ENCODE results near the gene CA9. TPM values are rescaled to one million over a fixed set of nuclear protein-coding genes. Genes with fewer than 3 reads are reported as not detected.

The CA9 gene
- total RNA-seq, 1 donor from 2014 or later: not detected

GRCh38 chr9:35705372-35705771, 31.6 kb downstream of the CA9 start:
- Histone ChIP-seq H3K27me3 (ENCODE audit: insufficient read depth, low read length) (no peaks in the 10 kb centered on the region), H3K79me2 (ENCODE audit: insufficient read depth, low read length) (peaks cover 57% of the 10 kb centered on the region), H3K4me1 (ENCODE audit: insufficient read depth, low read length) (no peaks in the 10 kb centered on the region), H2AFZ (ENCODE audit: low read depth, low read length) (no peak overlapping the region), H3K36me3 (ENCODE audit: insufficient read depth, low read length) (peaks cover 90% of the 10 kb centered on the region), H3K27ac (ENCODE audit: low read depth, low read length) (no peak overlapping the region), H4K20me1 (ENCODE audit: insufficient read depth, low read length) (peaks cover 85% of the 10 kb centered on the region), H3K4me3 (ENCODE audit: insufficient read depth, low read depth, low read length) (no peak overlapping the region), H3K4me2 (ENCODE audit: low read length) (no peak overlapping the region), H3K9ac (ENCODE audit: low read length) (no peak overlapping the region), H3K9me3 (ENCODE audit: insufficient read depth, low read depth, low read length) (no peaks in the 10 kb centered on the region)
- Mint-ChIP-seq H3K4me3 (ENCODE audit: unreplicated experiment) (no peak overlapping the region), H3K4me1 (ENCODE audit: low read depth, unreplicated experiment) (no peaks in the 10 kb centered on the region), H3K27me3 (ENCODE audit: low read depth, unreplicated experiment) (no peaks in the 10 kb centered on the region), H3K9me3 (ENCODE audit: unreplicated experiment) (no peaks in the 10 kb centered on the region), H3K36me3 (ENCODE audit: low read depth, unreplicated experiment) (peaks cover 42% of the 10 kb centered on the region), H3K27ac (ENCODE audit: unreplicated experiment) (no peak overlapping the region)
- FAIRE-seq (no peak), DNase-seq (ENCODE audit: low read depth) (no peak)
- TF ChIP-seq EZH2 (IDR thresholded peaks at IDR 0.05; ENCODE audit: insufficient read depth, low read length): no peak
- TF ChIP-seq CTCF (IDR thresholded peaks at IDR 0.05; ENCODE audit: insufficient read depth, low read depth, low read length): no peak

- Histone ChIP-seq H3K4me1 (ENCODE audit: insufficient read depth, low read length) (no peaks in the 10 kb centered on the region), H3K36me3 (ENCODE audit: insufficient read depth, low read length) (peaks cover 90% of the 10 kb centered on the region), H3K79me2 (ENCODE audit: insufficient read depth, low read length) (peaks cover 51% of the 10 kb centered on the region), H3K27me3 (ENCODE audit: insufficient read depth, low read length) (no peaks in the 10 kb centered on the region), H2AFZ (ENCODE audit: low read depth, low read length) (no peak overlapping the region), H3K9me3 (ENCODE audit: insufficient read depth, low read depth, low read length) (no peaks in the 10 kb centered on the region), H4K20me1 (ENCODE audit: insufficient read depth, low read length) (peaks cover 85% of the 10 kb centered on the region), H3K9ac (ENCODE audit: low read length) (no peak overlapping the region), H3K27ac (ENCODE audit: low read depth, low read length) (no peak overlapping the region), H3K4me2 (ENCODE audit: low read length) (no peak overlapping the region), H3K4me3 (ENCODE audit: insufficient read depth, low read depth, low read length) (no peak overlapping the region)
- no peak for TF ChIP-seq EZH2 (IDR thresholded peaks at IDR 0.05; ENCODE audit: insufficient read depth, low read length)
- TF ChIP-seq CTCF (IDR thresholded peaks at IDR 0.05; ENCODE audit: insufficient read depth, low read depth, low read length): no peak
- Mint-ChIP-seq H3K27ac (ENCODE audit: unreplicated experiment) (no peak overlapping the region), H3K4me3 (ENCODE audit: unreplicated experiment) (no peak overlapping the region), H3K9me3 (ENCODE audit: unreplicated experiment) (no peaks in the 10 kb centered on the region), H3K36me3 (ENCODE audit: low read depth, unreplicated experiment) (peaks cover 47% of the 10 kb centered on the region), H3K27me3 (ENCODE audit: low read depth, unreplicated experiment) (no peaks in the 10 kb centered on the region), H3K4me1 (ENCODE audit: low read depth, unreplicated experiment) (no peaks in the 10 kb centered on the region)
- FAIRE-seq: no peak
- DNase-seq (ENCODE audit: low read depth): no peak
Measured at GRCh38 chr9:35705836-35706430, 32.2 kb downstream of the CA9 start.

GRCh38 chr9:35706951-35707350, 33.2 kb downstream of the CA9 start:
- peaks cover 90% of the 10 kb centered on the region for H3K36me3 ChIP-seq (ENCODE audit: insufficient read depth, low read length)
- no peak for FAIRE-seq

More at GRCh38 chr9:35706951-35707350, 33.2 kb downstream of the CA9 start:
- Mint-ChIP-seq H3K4me3 (ENCODE audit: unreplicated experiment) (no peak overlapping the region), H3K9me3 (ENCODE audit: unreplicated experiment) (no peaks in the 10 kb centered on the region), H3K27me3 (ENCODE audit: low read depth, unreplicated experiment) (no peaks in the 10 kb centered on the region), H3K36me3 (ENCODE audit: low read depth, unreplicated experiment) (peaks cover 51% of the 10 kb centered on the region), H3K4me1 (ENCODE audit: low read depth, unreplicated experiment) (no peaks in the 10 kb centered on the region), H3K27ac (ENCODE audit: unreplicated experiment) (no peak overlapping the region)
- Histone ChIP-seq H3K9me3 (ENCODE audit: insufficient read depth, low read depth, low read length) (no peaks in the 10 kb centered on the region), H3K4me2 (ENCODE audit: low read length) (no peak overlapping the region), H3K4me3 (ENCODE audit: insufficient read depth, low read depth, low read length) (no peak overlapping the region), H4K20me1 (ENCODE audit: insufficient read depth, low read length) (peaks cover 86% of the 10 kb centered on the region), H3K4me1 (ENCODE audit: insufficient read depth, low read length) (no peaks in the 10 kb centered on the region), H3K27me3 (ENCODE audit: insufficient read depth, low read length) (no peaks in the 10 kb centered on the region), H3K79me2 (ENCODE audit: insufficient read depth, low read length) (peaks cover 53% of the 10 kb centered on the region), H3K27ac (ENCODE audit: low read depth, low read length) (no peak overlapping the region), H3K9ac (ENCODE audit: low read length) (no peak overlapping the region), H2AFZ (ENCODE audit: low read depth, low read length) (no peak overlapping the region)
- no peak for DNase-seq (ENCODE audit: low read depth)
- TF ChIP-seq EZH2 (IDR thresholded peaks at IDR 0.05; ENCODE audit: insufficient read depth, low read length) (no peak), CTCF (IDR thresholded peaks at IDR 0.05; ENCODE audit: insufficient read depth, low read depth, low read length) (no peak)

Measured in astrocyte (in vitro differentiated cells and primary cell).